GM18505 (cell line): ENCODE results near the gene SLC6A6.

Source experiments
- ATAC-seq: cut with Tn5 transposase; IDR thresholded peaks from one replicate; pipeline ENCODE4 v1.9.1; 2021; ENCODE audit not compliant: unreplicated experiment
- POLR2A ChIP-seq: IDR thresholded peaks from 4 replicates; pipeline ENCODE4 v1.6.1; 2011; ENCODE audit warnings: borderline replicate concordance; ENCODE audit not compliant: insufficient read depth, insufficient read length; ENCODE audit errors: extremely low read depth

Gene SLC6A6

DNA sequence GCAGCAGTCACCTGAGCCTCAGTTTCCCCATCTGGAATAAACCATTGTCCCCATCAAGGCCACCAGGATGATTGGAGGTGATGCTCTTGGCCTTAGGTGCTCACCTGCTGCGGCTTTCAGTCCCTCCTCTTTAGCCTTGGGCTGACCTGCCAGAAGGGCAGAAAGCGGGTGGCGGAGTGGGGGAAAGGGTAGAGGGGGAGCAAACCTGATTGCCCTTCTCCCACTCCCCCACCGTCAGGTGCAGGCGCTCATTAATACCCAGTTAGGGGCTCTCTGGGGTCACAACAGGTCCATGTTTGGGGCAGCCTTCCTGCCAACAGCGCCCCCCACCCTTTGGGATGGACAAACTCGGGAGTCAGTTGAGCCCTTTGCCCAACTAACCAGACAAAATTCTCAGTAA is 87.2 kb downstream of the SLC6A6 start:
- ATAC-seq: no peak
- no peak for TF ChIP-seq POLR2A

- TF ChIP-seq POLR2A: no peak
- no peak for ATAC-seq
Measured at GRCh38 chr3:14490255-14490654, 87.8 kb downstream of the SLC6A6 start.

DNA sequence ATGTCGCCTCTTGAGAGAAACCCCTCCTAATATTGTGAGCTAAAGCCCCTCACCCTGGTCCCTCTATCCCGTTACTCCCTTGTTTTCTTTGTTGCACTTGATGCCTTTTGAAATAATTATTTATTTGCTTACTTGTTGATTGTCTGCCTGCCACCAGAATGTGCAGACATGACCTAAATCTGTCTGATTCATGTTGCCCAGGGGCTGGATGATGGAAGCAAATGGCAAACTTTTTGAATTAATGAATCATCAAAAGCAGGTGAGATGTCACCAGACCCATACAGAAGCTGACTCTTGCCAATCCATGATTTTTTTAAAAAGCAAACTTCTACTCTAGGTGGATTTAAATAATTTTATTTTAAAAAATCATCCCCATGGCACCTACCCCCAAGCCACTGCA is 88.4 kb downstream of the SLC6A6 start:
- ATAC-seq: no peak
- TF ChIP-seq POLR2A: no peak

GRCh38 chr3:14491396-14492190 is 89.2 kb downstream of the SLC6A6 start:
- no peak for TF ChIP-seq POLR2A
- no peak for ATAC-seq

DNA sequence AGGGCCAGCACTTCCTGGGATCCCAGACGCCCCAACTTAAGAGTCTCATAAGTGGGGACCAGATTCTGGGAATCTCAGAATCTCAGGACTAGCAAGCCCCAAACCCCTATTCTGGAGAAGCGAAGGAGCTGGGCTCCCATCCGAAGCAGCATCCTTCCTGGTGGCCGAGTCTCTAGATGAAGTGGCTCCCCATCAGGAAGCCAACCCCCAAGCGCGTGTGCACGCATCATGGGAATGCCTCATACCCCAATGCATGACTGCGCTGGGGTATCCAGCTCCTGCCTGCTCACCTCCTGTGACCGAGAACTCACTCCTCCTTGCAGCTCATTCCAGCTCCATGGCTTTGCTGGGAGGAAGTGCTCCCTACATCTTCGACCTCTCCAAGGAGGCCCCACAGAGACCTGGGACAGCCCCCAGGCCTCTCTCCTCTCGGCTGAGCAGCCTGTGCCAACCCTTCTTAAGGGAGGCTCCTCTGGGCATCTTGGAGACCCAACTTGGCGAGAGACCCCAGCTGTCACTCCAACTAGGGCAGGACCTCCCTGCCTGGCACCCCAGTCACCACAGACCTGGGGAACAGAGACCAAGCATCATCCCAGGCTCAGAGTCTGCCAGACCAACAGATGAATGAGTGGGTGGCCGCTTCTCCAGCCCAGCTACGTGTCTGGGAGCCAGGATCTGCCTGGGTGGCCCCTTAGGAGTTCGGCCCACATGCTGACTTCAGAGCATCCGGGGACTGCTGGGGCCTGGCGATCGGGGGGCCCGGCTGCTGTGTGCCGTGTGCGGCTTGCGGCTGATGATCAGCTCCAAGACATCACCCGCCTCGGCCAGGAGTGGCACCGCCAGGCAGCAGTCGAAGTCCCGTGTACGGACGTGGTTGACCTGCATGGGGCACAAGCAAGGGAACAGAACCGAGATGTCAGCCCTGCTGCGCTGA is 90.8 kb downstream of the SLC6A6 start:
- no peak for ATAC-seq
- TF ChIP-seq POLR2A: no peak

GRCh38 chr3:14494279-14494972 is 92.0 kb downstream of the SLC6A6 start:
- no peak for ATAC-seq
- TF ChIP-seq POLR2A: no peak

DNA sequence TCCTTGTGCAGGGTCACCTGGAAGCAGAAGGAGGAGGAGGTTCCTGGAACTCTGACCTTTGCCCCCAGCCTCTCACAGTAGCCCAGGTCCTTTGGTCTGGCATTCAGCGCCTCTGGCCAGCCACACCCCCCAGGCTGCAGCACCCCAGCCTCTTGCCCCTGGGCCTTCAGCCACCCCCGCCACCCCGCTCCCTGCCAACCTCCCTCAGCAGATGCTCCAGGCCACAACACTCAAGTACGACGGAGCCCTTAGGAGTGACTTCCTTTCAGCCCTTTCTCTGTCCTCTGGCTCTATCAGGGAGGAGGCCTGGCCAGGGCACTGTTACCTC is 92.5 kb downstream of the SLC6A6 start:
- TF ChIP-seq POLR2A: no peak
- no peak for ATAC-seq

DNA sequence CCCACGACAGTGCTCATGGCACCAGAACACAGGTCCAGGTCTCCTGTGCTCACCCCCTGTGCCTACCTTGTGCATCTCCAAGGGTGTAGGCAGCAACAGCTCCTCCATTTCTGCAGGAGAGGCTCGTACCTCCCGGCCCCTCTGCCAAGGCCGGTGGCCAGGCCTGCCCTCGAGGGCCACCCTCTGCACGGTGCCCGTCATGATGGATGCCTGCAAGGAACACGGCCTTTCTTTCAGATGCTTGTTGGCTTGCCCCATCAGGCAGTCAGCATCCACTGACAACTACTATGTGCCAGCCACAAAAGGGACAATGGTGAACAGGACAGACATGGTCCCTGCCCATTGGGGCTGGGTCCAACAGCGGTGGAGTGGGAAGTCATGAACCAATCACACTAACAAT is 93.9 kb downstream of the SLC6A6 start:
- ATAC-seq: no peak
- no peak for TF ChIP-seq POLR2A

DNA sequence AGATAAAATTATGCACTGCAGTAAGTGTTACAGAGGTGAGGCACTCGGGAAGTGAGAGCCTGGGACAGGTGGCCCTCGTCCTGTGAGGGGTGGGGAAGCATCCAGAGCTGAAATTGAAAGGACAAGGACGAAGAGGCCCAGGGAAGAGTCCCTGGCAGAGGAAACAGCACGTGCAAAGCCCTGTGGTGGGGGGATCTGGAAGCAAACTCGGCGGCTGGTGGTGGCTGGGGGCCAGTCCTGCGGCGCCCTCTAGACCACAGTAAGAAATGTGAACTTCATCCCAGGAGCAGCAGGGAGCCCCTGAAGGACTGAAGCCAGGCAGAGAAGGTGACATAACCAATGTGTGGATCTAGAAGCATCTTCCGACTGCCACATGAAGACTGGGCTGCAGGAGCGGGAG is 94.9 kb downstream of the SLC6A6 start:
- TF ChIP-seq POLR2A: no peak
- ATAC-seq: no peak

DNA sequence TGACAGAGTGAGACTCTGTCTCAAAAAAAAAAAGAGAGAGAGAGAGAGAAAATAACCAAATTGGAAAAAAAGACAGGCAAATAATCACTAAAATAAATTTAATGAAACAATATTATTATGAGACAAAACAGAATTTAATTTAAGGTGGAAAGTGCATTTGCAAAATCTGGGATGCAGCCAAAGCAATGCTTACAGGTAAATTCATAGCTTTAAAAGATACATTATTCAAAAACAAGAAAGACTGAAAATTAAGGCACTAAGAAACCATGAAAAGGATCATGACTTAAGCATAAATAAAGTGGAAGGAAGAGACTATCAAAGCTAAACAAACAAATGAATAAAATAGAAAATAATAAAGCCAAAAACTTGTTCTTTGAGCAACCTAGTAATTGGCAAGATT is 100.1 kb downstream of the SLC6A6 start:
- ATAC-seq: no peak
- TF ChIP-seq POLR2A: no peak

GRCh38 chr3:14503033-14503705 is 100.8 kb downstream of the SLC6A6 start:
- ATAC-seq: no peak
- no peak for TF ChIP-seq POLR2A

DNA sequence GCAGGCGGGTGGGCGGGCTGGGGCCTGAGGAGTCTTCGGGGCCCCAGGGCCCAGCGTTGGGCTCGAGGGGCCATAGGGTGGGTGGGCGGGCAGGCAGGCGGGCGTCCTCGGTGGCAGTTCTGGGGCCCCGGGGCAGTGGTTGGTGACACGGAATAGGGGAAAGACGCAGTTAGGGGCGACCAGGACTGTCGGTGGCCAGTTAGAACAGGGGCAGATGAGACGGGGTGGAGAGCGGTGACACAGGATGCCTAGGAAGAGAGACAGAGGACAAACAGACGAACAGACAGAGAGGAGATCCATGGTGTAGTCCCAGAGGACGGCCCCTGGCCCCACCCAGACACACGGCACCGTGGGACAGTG is 101.3 kb downstream of the SLC6A6 start:
- no peak for ATAC-seq
- TF ChIP-seq POLR2A: no peak
